OCI-LY7 (cell line): ENCODE data around the gene DTX1. TPM values are rescaled to one million over a fixed set of nuclear protein-coding genes. Genes with fewer than 3 reads are reported as not detected.

Source experiments
- BruUV-seq: library from RNA; stranded (reverse); fragments of 400-500 nt; replicated peaks from 2 replicates; lab custom pipeline; 2021; lab: Mats Ljungman, UMichigan
- CTCF ChIA-PET: fragments of 300-600 bp; sonication (Branson Sonifier 250); formaldehyde crosslinking; loops from one replicate; lab custom pipeline; 2022; ENCODE audit warnings: antibody characterized with exemption; ENCODE audit not compliant: unreplicated experiment; lab: Charles Lee
- POLR2A ChIA-PET: fragments of 300-600 bp; sonication (Branson Sonifier 250); formaldehyde crosslinking; loops from one replicate; lab custom pipeline; 2022; ENCODE audit warnings: antibody characterized with exemption; lab: Charles Lee
- DNase-seq: peaks from one replicate; pipeline ENCODE4 v3.0.0-alpha.2; 2015; ENCODE audit warnings: low spot score
- H2AFZ ChIP-seq: fragments of 200-600 bp; sonication (generic), shearing (Covaris generic); 2 replicates; pipeline ENCODE4 v1.6.1; 2014; ENCODE audit warnings: mild to moderate bottlenecking, antibody characterized with exemption, low read length, moderate library complexity
- H3K27ac ChIP-seq: fragments of 200-600 bp; sonication (generic); 2 replicates; pipeline ENCODE4 v1.5.1; 2014; ENCODE audit warnings: mixed run types, low read depth, mild to moderate bottlenecking, moderate library complexity, low read length, inconsistent platforms; ENCODE audit not compliant: poor library complexity, severe bottlenecking
- H3K36me3 ChIP-seq: fragments of 200-600 bp; sonication (generic); 2 replicates; pipeline ENCODE4 v1.6.1; 2014; ENCODE audit warnings: mild to moderate bottlenecking, antibody characterized with exemption, low read length, moderate library complexity, mixed read lengths; ENCODE audit not compliant: insufficient read depth
- H3K4me1 ChIP-seq: fragments of 200-600 bp; sonication (generic); 2 replicates; pipeline ENCODE4 v1.5.1; 2014; ENCODE audit warnings: mild to moderate bottlenecking, low read length; ENCODE audit not compliant: insufficient read depth, poor library complexity, severe bottlenecking
- H3K4me2 ChIP-seq: fragments of 200-600 bp; sonication (generic); 2 replicates; pipeline ENCODE4 v1.6.1; 2014; ENCODE audit warnings: mild to moderate bottlenecking, low read length
- H3K4me3 ChIP-seq: fragments of 200-600 bp; sonication (generic); 2 replicates; pipeline ENCODE4 v1.5.1; 2014; ENCODE audit warnings: mild to moderate bottlenecking, low read depth, low read length; ENCODE audit not compliant: poor library complexity, severe bottlenecking
- H3K79me2 ChIP-seq: fragments of 200-600 bp; sonication (generic); 2 replicates; pipeline ENCODE4 v1.6.1; 2016; ENCODE audit warnings: low read depth, mild to moderate bottlenecking, low read length, moderate library complexity, mixed read lengths; ENCODE audit not compliant: insufficient read depth
- H3K9me2 ChIP-seq: fragments of 200-600 bp; sonication (generic); 2 replicates; pipeline ENCODE4 v1.6.1; 2016; ENCODE audit warnings: mild to moderate bottlenecking, low read length, mixed read lengths; ENCODE audit not compliant: insufficient read depth
- H3K9me3 ChIP-seq: fragments of 200-600 bp; sonication (generic); 2 replicates; pipeline ENCODE4 v1.6.1; 2014; ENCODE audit warnings: mild to moderate bottlenecking, mixed run types, low read length, mixed read lengths
- H4K20me1 ChIP-seq: fragments of 200-600 bp; sonication (generic); 2 replicates; pipeline ENCODE4 v1.6.1; 2014; ENCODE audit warnings: mild to moderate bottlenecking, antibody characterized with exemption, low read length, moderate library complexity, mixed read lengths; ENCODE audit not compliant: insufficient read depth
- CTCF ChIP-seq: fragments of 200-600 bp; sonication (generic); conservative IDR thresholded peaks from 2 replicates; pipeline ENCODE4 v1.5.1; 2014; ENCODE audit warnings: mild to moderate bottlenecking, antibody characterized with exemption, low read length, moderate library complexity, mixed read lengths
- EZH2phosphoT487 ChIP-seq: fragments of 200-600 bp; sonication (generic); IDR thresholded peaks from 2 replicates; pipeline ENCODE4 v1.6.1; 2018; ENCODE audit warnings: low read depth, borderline replicate concordance, mild to moderate bottlenecking, mixed run types, antibody characterized with exemption, low read length, moderate library complexity, mixed read lengths
- intact Hi-C: fragments of 100-400 bp; cut with micrococcal nuclease; formaldehyde crosslinking; loops from one replicate; pipeline ENCODE4 v1.10.0; 2022; ENCODE audit not compliant: unreplicated experiment
- total RNA-seq, 2 experiments: library from RNA; depleted of rRNA in 1 of 2; stranded (reverse); fragments of >200 nt in 1 of 2; shearing (Covaris generic) in 1 of 2; gene quantifications; 2 replicates each; pipeline ENCODE4 v1.2.3, GENCODE V29; 2014 to 2022

The DTX1 gene
- total RNA-seq, 2 experiments from 2014 or later: 293 to 535 TPM

- DNase-seq: no peak
- Histone ChIP-seq H3K36me3 (no peaks in the 10 kb centered on the region), H3K4me1 (peaks cover 57% of the 10 kb centered on the region), H3K79me2 (no peaks in the 10 kb centered on the region), H3K4me3 (no peak overlapping the region), H4K20me1 (no peaks in the 10 kb centered on the region), H3K27ac (peak overlapping the region; percentile 36), H2AFZ (peak overlapping the region; percentile 82), H3K9me2 (no peaks in the 10 kb centered on the region), H3K4me2 (peak overlapping the region; percentile 44), H3K9me3 (no peaks in the 10 kb centered on the region)
- ChIA-PET CTCF (no interaction called here), POLR2A (interaction anchor here (0.6 to 1.1 kb wide), 4 partner anchors 10 to 236 kb away, joined by 3 to 4 read pairs (median 3); no protein-coding TSS in a partner anchor)
- no peak for TF ChIP-seq CTCF
- TF ChIP-seq EZH2phosphoT487: no peak
- no TSS peak for BruUV-seq
- intact Hi-C loops: no loop called here
These were observed 86.4 kb downstream of the DTX1 start for GRCh38 chr12:113142886-113143332.

GRCh38 chr12:113143959-113144358 is 87.4 kb downstream of the DTX1 start:
- H3K27ac ChIP-seq: no peak overlapping the region
- H3K9me3 ChIP-seq: no peaks in the 10 kb centered on the region
- H3K4me1 ChIP-seq: peaks cover 48% of the 10 kb centered on the region
- H3K4me2 ChIP-seq: no peak overlapping the region
- BruUV-seq: no TSS peak
- H3K9me2 ChIP-seq: no peaks in the 10 kb centered on the region
- CTCF ChIA-PET: no interaction called here
- TF ChIP-seq CTCF (no peak), EZH2phosphoT487 (no peak)
- no peaks in the 10 kb centered on the region for H3K36me3 ChIP-seq
- POLR2A ChIA-PET: interaction anchor here (0.8 kb wide), 1 partner anchor 18 kb away, joined by 3 read pairs; no protein-coding TSS in a partner anchor
- intact Hi-C loops: no loop called here
- DNase-seq: no peak
- no peak overlapping the region for H3K4me3 ChIP-seq
- H4K20me1 ChIP-seq: no peaks in the 10 kb centered on the region
- H2AFZ ChIP-seq: no peak overlapping the region
- H3K79me2 ChIP-seq: no peaks in the 10 kb centered on the region

- no peak for DNase-seq
- Histone ChIP-seq H3K79me2 (no peaks in the 10 kb centered on the region), H3K4me1 (peaks cover 48% of the 10 kb centered on the region), H3K36me3 (no peaks in the 10 kb centered on the region), H2AFZ (no peak overlapping the region), H4K20me1 (no peaks in the 10 kb centered on the region), H3K27ac (no peak overlapping the region), H3K4me3 (no peak overlapping the region), H3K9me3 (no peaks in the 10 kb centered on the region), H3K4me2 (no peak overlapping the region), H3K9me2 (no peaks in the 10 kb centered on the region)
- intact Hi-C loops: no loop called here
- TF ChIP-seq CTCF: no peak
- TF ChIP-seq EZH2phosphoT487: no peak
- no TSS peak for BruUV-seq
- POLR2A ChIA-PET: interaction anchor here (0.8 to 0.9 kb wide), 2 partner anchors 10 to 17 kb away, joined by 3 read pairs; no protein-coding TSS in a partner anchor
- CTCF ChIA-PET: no interaction called here
These were observed 88.3 kb downstream of the DTX1 start for GRCh38 chr12:113144806-113145205.
